GM18526 (cell line): ENCODE measurements around the gene POR.

Experiments used
- POLR2A ChIP-seq: IDR thresholded peaks from 3 replicates; pipeline ENCODE4 v1.6.1; 2011; ENCODE audit not compliant: insufficient read length; ENCODE audit errors: extremely low read depth

POR gene

DNA sequence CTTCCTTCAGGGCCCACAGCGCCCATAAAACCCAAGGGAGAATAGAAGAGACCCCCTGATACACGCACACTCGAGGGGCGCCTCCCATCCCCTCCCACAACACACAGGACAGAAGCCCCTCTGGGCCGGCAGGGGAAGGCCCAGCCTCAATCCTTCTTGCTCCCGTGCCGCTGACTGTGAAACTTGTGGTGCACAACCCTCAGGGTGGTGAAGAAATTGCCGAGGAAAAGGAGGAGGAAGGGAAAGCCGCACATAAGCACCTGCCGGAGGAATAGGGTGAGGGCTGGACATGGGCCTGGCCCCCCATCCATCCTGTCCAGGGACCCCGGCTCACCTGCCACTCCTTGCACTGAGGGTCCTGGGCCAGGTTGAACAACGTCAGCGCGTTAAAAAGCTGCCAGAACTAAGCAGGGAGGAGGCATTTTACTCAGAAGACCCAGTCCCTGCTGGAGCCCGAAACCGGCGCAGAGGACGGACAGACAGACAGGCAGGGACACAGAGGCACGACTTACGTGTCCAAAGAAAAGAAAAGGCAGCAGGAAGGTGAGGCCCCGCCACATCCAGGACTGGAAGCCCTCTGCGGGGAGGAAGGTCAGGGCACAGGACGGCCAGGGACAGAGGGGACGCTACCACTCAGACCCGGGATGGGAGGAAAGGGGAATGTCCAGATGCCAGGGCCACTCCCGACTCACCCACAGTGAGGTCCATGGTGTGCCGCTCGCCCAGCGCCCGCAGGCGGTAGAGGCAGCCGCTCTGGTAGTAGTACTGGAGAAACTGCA lies 72.3 kb downstream of the POR start:
- TF ChIP-seq POLR2A: no peak

DNA sequence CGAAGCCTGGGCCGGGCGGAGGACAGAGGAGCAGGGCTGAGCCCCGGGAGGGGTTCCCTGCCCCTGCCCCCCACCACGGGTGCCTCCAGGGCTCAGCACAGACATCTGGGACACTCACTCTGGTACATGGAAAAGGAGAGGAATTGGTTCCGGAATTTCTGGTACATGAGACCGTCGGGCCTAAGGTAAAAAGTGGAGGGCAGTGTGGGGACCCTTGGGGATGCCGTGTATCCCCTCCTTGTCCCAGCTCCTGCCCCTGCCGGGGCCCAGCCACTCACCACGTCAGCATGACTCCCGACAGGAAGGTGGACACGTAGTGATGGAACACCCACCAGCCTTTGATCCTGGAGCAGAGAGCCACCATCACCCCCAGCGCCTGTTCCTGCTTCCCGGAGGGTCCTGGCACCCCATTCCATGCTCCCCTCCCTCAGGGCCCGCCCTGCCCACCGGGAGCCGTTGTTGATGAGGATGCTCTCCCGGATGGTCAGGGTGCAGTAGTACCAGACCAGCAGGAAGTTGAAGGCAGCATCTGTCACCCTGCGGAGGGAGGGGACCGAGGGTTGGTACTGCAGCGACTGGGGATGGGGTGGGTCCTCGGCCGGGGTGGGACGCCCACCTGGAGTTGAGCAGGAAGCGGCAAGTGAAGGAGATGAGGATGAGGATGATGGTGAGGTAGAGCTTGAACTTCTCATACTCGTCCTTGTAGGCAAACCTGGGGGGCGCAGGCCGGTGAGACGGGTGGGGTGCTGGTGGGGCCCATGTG lies 73.0 kb downstream of the POR start:
- no peak for TF ChIP-seq POLR2A

DNA sequence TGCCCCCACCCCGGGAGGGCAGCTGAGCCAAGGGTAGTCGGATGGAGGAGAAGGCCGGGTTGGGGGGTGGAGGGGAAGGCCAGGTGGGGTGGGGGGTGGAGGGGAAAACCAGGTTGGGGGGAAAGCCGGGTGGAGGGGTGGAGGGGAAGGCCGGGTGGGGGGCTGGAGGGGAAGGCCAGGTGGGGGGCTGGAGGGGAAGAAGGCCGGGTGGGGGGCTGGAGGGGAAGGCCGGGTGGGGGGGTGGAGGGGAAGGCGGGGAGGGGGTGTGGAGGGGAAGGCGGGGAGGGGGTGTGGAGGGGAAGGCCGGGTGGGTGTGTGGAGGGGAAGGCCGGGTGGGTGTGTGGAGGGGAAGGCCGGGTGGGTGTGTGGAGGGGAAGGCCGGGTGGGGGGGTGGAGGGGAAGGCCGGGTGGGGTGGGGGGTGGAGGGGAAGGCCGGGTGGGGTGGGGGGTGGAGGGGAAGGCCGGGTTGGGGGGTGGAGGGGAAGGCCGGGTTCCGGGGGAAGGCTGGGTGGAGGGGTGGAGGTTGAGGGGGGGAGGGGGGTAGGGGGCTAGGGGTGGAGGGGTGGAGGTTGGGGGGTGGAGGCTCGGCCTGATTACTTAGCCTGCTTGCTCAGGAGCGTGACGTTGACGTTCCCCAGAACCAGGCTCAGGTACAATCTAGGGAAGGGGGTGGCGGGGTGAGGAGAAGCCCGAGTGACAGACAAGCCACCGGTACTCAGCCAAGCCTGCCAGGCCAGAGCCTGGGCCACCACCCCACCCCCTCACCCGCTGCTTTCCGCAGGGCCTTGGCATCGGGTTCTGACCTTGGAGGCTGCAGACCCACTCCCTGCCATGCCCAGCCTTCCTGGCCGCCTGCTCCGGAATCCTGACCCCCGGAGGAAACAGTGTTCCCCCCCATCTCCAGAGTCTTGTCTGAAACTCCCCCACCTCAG lies 73.9 kb downstream of the POR start:
- TF ChIP-seq POLR2A: no peak

DNA sequence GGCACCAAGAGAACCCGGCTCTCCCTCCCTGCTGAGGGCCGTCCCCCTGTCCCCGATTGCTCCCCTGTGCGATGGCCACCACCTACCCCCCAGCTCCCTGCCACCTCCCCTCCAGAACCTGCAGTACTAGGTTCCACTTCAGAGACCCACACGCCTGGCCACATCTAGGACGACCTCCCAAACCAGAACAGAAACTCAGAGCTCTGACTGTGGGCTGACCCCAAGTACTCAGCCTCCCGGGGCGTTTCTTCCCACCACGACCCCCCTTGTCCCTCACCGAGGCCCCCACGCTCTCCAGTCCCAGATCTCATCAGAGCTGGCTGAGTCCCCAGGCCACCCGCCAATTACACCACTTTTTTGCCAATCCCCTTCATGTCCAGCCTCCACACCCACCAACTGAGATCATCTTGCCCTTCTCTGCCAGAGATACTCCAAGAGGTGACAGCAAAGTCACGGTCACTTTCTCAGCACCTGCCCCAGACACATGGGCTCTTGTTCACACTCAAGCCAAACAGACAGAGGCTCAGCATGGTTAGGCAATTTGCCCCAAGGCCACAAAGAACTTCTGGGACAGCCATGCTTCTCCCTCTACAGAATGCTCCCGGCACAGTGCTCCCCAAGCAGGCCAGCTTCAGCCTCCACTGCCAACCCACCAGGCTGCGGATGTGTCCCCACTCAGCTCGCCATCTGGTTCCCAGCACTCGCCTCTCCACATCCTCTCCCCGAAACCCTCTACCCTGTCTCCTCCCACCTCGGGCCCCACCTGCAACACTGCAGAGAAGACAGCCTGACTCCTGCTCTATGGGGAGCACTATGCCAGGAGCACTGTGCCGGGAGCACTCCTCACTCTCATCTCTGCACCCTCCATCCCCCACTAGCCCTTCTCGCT lies 74.8 kb downstream of the POR start:
- TF ChIP-seq POLR2A: no peak

DNA sequence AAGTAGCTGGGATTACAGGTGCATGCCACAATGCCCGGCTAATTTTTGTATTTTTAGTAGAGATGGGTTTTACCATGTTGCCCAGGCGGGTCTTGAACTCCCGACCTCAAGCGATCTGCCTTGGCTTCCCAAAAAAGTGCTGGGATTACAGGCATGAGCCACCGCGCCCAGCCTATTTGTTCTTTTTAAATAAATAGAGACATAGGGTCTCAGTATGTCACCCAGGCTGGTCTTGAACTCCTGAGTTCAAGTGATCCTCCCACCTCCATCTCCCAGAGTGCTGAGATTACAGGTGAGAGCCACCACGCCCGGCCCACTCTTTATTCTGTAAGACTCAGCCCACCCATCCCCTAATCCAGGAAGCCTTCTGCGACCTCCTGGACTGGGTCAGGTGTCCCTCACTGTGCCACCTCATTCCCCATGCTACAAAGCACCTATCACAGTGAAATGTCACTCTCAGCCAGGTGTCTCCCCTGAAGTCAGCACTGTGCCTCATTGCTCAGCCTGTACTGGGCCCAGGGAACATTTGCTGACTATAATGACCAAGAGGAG lies 76.7 kb downstream of the POR start:
- TF ChIP-seq POLR2A: no peak

DNA sequence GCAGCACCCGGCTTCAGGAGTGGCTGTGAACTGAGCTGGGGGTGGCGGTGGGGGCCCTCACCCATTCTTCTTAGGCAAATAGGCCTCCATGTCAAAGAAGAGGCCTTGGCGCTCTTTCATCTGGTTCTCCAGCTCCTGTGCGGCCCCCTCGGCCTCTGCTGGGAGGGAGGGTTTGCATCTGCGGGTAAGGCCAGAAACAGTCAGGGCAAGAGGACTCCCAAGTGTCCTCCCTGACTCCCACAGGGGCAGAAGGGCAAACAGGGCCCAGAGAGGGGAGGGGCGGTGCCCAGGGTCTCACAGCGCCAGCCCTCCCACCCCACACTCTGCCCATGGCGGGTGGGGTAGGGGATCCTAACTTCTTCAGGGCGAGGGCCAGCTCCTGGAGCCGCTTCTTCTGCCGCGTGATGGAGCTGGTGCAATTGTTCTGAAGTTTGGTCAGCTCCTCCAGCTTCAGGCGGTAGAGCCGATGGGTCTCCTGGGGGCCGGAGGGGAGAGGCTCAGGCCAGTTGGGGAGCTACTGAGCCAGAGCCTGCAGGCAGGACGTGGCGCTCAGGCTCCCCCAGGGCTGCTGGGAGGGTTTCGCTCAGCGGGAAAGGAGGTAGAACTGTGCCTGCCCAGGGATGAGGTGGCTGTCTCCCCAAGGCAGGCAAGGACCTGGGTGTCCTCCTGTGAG lies 77.3 kb downstream of the POR start:
- no peak for TF ChIP-seq POLR2A

DNA sequence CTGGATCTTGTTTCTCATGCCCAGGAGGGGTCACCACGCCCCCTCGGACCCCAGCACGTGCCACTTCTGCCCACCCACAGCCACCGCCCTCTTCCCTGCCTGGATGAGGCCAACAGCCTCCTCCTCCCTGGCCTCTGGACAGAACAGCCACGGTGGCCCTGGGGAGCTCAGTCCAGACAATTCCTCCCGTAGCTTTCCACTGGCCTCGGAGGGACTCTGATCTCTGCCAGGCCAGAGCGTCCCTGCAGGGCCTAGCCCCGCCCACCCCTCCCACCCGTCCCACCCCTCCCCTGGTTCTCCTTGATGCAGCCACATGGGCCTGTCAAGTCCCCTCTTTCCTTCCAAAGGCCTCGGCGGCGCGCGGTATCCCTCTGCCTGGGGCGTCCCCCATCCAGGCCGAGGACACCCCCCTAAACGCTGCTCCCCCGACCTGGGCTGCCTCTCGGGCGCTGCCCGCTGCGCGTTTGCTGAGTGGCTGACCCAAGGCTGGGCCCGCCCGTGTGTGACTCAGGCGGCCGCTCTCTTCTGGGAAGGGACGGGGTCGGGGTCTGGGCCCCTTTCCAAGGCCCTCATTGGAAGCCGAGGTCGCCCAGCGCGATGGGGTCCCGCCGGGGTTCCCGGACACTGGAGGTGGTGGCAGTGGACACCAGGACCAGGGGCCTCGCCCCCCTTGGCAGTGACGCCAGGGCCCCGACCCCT lies 78.9 kb downstream of the POR start:
- TF ChIP-seq POLR2A: no peak

DNA sequence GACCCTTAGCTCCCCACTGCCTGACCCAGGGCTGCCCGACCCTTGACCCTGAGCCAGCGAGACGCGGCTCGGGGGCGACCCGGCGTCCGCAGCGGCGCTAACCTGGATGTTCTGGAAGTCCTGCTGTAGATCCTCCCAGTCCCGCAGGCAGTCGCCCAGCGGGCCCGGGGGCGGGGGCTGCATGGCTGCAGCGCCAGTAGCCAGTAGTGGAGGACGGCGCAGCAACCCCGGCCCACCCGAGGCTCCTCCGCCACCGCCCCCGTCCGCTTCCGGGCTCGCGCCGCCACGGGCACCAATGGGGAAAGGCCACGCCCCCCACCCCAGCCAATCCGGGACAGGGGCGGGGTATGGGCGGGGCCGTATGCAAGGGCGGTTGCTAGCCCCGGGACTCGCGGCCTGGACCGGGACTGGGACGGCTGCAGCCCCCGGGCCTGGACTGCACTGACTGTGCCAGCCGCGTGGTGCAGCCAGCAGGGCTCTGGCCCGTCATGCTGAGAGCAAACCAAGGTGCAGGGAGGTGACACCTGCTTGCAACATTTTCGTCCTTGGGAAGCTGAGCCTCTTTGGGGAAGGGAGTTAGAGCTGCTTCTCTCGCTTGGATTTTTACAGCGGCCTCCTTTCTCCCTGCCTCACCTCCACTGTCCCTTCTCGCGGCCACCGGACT lies 79.6 kb downstream of the POR start, which contains the start of gene TMEM120A:
TMEM120A (minus strand) TSS at position 208 of the 664 bp plus-strand sequence; CDS start at position 183, 25 bp downstream.
- TF ChIP-seq POLR2A: peak; percentile 55

DNA sequence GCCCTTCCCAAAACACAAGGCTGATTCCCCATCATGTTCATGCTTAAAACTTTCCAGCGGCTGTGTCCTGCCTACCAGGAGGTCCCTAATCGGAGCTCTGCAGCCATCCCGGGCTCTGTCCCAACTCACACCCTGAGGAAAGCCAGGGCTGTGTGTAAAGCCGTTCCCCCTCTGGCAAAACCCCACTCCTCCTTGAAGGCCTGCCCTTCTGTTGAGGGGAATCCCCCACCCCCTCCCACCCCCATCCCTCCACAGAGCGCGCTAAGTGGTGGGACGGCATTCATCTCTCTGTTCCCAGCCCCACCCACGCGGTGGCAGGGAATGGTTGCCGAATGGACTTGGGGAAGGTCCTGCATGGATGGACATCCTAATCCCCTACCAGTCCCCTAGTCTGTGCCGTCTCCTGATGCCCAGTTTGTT lies 80.1 kb downstream of the POR start:
- no peak for TF ChIP-seq POLR2A

DNA sequence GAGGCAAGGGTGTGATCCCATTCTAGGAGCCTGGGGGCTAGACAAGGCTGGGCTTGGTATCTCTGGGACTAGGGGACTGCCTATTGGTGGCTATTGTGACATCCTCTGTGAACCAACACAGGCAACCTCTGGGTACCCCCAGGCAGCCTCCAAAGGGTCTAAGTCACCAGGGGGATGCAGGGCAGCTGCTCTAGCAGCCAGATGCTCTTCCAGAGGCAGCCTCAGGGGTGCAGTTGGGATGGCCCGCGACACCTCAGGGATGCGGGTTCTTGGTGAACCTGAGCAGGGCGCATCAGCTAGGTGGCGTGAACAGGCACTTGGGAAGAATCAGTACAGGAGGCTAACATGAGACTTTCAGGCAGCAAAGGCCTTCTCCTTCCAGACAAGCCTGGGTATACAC lies 81.0 kb downstream of the POR start:
- TF ChIP-seq POLR2A: no peak

DNA sequence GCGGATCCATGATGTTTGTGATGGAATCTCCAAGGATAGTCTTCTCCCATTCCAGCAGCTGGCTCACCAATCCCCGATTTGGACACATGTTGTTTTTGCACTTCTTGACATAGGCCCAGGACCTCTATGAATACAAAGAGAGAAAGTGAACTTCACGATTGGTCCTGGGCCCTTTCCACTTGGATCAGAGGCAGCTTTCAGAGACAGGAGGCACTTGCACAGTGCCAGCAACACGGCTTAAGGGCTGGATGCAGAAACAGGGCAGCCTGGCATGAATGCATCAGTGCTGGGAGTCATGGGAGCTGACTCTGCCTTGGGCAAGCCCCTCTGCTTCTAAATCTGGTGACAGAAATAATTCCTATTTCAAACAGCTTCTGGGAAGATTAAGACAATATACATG lies 81.5 kb downstream of the POR start:
- TF ChIP-seq POLR2A: no peak

DNA sequence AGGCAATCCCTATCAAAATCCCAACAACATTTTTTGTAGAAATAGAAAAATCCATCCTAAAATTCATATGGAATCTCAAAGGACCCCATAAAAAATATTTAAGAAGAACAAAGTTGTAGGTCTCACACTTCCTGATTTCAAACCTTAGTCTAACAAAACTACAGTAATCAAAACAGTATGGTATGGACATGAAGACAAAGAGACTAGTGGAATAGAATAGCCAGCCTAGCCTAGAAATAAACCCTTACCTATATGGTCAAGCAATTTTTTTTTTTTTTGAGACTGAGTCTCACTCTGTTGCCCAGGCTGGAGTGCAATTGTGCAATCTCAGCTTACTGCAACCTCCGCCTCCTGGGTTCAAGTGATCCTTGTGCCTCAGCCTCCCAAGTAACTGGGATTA lies 83.1 kb downstream of the POR start:
- no peak for TF ChIP-seq POLR2A
